GM18858 (cell line): ENCODE results near the gene DSCAML1.

Source experiments
- ATAC-seq: cut with Tn5 transposase; IDR thresholded peaks from one replicate; pipeline ENCODE4 v1.9.1; 2021; ENCODE audit not compliant: unreplicated experiment

Gene DSCAML1

GRCh38 chr11:117505285-117505970 lies 291.6 kb downstream of the DSCAML1 start:
- ATAC-seq, result no peak

GRCh38 chr11:117502779-117503100 lies 294.3 kb downstream of the DSCAML1 start:
- ATAC-seq, result no peak

- no peak for ATAC-seq
Measured at GRCh38 chr11:117502015-117502778, 294.8 kb downstream of the DSCAML1 start.

- ATAC-seq, result no peak
Measured at GRCh38 chr11:117501237-117501898, 295.6 kb downstream of the DSCAML1 start.

- no peak for ATAC-seq
Measured at GRCh38 chr11:117498791-117499190, 298.2 kb downstream of the DSCAML1 start.

- no peak for ATAC-seq
Measured at GRCh38 chr11:117497206-117497951, 299.6 kb downstream of the DSCAML1 start.

GRCh38 chr11:117495357-117495756 lies 301.7 kb downstream of the DSCAML1 start:
- ATAC-seq, result no peak

- ATAC-seq, result no peak
Measured at GRCh38 chr11:117492578-117493251, 304.3 kb downstream of the DSCAML1 start.

- no peak for ATAC-seq
Measured at GRCh38 chr11:117490911-117491310, 306.1 kb downstream of the DSCAML1 start.

GRCh38 chr11:117489999-117490679 lies 306.9 kb downstream of the DSCAML1 start:
- ATAC-seq, result no peak

- no peak for ATAC-seq
Measured at GRCh38 chr11:117488996-117489952, 307.7 kb downstream of the DSCAML1 start.

GRCh38 chr11:117486059-117486458 lies 311.0 kb downstream of the DSCAML1 start:
- no peak for ATAC-seq

- no peak for ATAC-seq
Measured at GRCh38 chr11:117484156-117484555, 312.9 kb downstream of the DSCAML1 start.

- ATAC-seq, result no peak
Measured at GRCh38 chr11:117483372-117483771, 313.6 kb downstream of the DSCAML1 start.

GRCh38 chr11:117482881-117483280 lies 314.1 kb downstream of the DSCAML1 start:
- ATAC-seq, result no peak

GRCh38 chr11:117481885-117482284 lies 315.1 kb downstream of the DSCAML1 start:
- no peak for ATAC-seq

- ATAC-seq, result no peak
Measured at GRCh38 chr11:117481036-117481435, 316.0 kb downstream of the DSCAML1 start.

GRCh38 chr11:117480221-117480620 lies 316.8 kb downstream of the DSCAML1 start:
- ATAC-seq, result no peak

GRCh38 chr11:117479372-117479771 lies 317.6 kb downstream of the DSCAML1 start:
- ATAC-seq, result no peak
